VCaP (cell line): Measurements from ENCODE around the gene ABCG2.

Experiments used
- H3K27ac ChIP-seq: fragments of 450-650 bp; 2 replicates; pipeline ENCODE4 v1.5.1; 2017
- CTCF ChIP-seq: fragments of 450-650 bp; conservative IDR thresholded peaks from 2 replicates; pipeline ENCODE4 v1.5.1; 2017; ENCODE audit warnings: mild to moderate bottlenecking, moderate library complexity

The ABCG2 gene

GRCh38 chr4:88185906-88186305, 27.5 kb upstream of the ABCG2 start:
- TF ChIP-seq CTCF: no peak
- H3K27ac ChIP-seq: no peak overlapping the region

- no peak for TF ChIP-seq CTCF
- H3K27ac ChIP-seq: no peak overlapping the region
Observed at GRCh38 chr4:88179261-88179660, 20.8 kb upstream of the ABCG2 start.

- TF ChIP-seq CTCF: no peak
- no peak overlapping the region for H3K27ac ChIP-seq
Observed at GRCh38 chr4:88178626-88179231, 20.3 kb upstream of the ABCG2 start.

GRCh38 chr4:88177983-88178625, 19.7 kb upstream of the ABCG2 start:
- no peak overlapping the region for H3K27ac ChIP-seq

GRCh38 chr4:88172987-88173386, 14.5 kb upstream of the ABCG2 start:
- TF ChIP-seq CTCF: no peak
- H3K27ac ChIP-seq: no peak overlapping the region

More at GRCh38 chr4:88177983-88178625, 19.7 kb upstream of the ABCG2 start:
- no peak for TF ChIP-seq CTCF

- H3K27ac ChIP-seq: no peak overlapping the region
- no peak for TF ChIP-seq CTCF
Observed at GRCh38 chr4:88171206-88171605, 12.8 kb upstream of the ABCG2 start.

GRCh38 chr4:88169298-88169697, 10.9 kb upstream of the ABCG2 start:
- H3K27ac ChIP-seq: no peak overlapping the region
- TF ChIP-seq CTCF: no peak
